GM13976 (cell line): ENCODE data around the gene LOC101059915.
"Not testable (repeated sequence)": the region's sequence is repeated elsewhere in the genome, so short reads cannot be mapped to it uniquely, and the experiment has no call there.

Experiments used
- DNase-seq: peaks from one replicate; pipeline ENCODE4 v3.0.0; 2012; ENCODE audit warnings: low spot score
- in situ Hi-C: fragments of 300-500 bp; cut with MboI; formaldehyde crosslinking; loops from one replicate; pipeline ENCODE4 v1.12.0; 2022; ENCODE audit warnings: low sequenced_read_pairs, mixed read lengths, inconsistent platforms; ENCODE audit not compliant: unreplicated experiment

LOC101059915 gene

DNA sequence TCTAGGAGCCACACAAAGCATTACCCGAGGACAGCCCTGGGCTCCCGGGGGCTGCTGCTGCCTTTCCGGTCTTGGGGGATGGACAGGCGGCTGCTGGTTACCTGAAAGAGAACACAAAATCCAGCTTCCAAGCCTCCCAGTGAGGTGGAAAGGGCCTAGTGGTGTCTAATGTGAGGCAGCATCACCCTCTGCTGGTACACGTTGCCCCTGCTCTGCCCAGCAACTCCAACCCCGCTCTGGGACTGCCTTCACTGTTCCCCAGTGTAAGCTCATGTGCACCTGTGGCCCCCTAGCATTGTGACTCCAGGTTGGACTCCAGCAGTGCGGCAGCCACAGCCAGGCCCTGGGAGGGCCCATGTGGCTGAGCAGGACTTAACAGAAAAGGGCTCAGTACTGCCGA, 48.2 kb downstream of the LOC101059915 start:
- in situ Hi-C loops, DNase-seq: not testable (repeated sequence)

DNA sequence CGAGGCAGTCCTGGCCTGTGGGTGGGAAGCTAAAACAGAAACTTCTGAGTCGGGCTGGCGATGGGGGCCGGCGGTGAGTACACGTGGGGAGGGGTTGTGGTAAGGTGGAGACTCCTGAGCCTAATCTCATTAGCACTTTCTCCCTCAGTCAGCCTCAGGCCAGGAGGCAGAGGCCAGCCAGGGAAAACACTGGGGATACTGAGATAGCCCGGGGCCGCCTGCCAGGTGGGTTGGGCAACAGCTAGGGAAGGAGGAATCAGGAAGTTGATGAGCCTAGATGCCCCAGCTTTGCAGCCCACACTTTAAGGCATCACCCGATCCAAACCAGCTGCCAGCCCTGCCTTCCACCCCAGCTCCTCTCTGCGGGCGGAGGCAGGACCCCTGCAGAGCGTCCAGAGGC, 49.0 kb downstream of the LOC101059915 start:
- in situ Hi-C loops: not testable (repeated sequence)

DNA sequence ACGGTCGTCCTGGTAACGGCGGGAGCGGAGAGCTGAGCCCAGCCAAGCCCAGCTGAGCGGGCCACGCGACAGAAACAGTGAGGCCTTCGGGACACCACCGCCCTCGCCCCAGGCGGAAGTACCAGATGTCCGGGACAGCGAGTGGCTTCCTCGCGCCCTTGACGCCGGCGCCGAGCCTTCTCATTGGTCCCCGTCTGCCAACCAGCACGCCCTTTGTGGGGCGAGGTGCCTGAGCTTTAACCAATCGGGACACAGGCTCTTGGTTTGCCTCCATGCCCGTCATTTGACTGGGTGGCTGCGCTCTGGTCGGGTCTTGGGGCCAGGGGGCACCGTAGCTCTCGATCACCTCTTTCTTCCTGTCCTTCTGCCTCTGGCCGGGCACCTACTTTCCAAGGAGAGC, 50.8 kb downstream of the LOC101059915 start, which contains the start of gene CXorf49:
CXorf49 (minus strand) TSS at position 101 of the 400 bp plus-strand sequence. CDS start 134 bp downstream, outside the sequence.
- in situ Hi-C loops, DNase-seq: not testable (repeated sequence)

More for the DNA sequence above, 49.0 kb downstream of the LOC101059915 start:
- DNase-seq: not testable (repeated sequence)

DNA sequence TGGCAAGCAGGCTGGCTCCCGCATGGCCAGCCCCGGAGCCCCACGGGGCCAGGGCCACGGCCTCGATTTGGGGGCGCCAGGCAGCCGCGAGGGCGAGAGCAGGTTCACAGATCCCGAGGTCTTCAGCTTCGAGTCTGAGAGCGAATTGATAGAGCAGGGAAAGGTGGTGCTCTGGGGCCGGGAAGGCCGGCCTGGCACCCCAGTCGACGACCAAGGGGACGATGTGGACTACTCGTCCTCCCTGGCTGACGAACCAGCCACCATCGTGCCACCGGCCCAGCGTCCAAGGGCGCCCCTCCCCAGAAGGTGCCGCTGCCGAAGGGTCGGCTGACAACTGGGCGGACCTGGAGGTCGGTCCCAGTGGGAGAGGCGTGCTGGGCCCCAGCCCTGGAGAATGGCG, 51.8 kb downstream of the LOC101059915 start:
- DNase-seq, in situ Hi-C loops: not testable (repeated sequence)

DNA sequence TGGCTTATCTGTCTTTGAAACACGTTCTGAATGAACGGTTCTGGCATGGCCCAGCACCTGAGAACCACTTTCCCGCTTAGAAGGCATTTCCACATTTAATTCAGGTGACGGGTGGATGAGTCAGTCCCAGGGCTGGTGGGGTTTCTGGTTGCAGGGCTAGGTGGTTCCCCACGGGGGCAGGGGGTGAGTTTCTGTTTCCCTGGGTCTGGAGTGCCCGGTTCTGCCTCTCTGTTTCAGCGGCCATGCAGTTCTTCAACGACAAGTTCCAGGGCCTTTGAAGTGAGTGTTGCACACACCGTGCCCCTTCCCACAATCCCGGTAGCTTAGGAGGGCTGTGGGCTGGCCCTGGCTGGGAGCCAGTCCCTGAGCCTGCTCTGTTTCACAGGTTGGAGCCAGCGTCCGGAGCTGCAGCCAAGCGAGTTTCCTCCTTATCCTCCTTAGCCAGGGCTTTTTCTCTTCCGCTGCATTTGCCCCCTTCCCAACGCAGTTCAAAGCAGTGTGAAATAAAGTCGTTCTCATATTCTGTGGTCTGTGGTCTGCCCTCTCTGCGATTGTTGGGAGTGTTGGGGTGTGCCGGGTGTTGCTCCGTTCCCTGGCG, 53.0 kb downstream of the LOC101059915 start:
- DNase-seq, in situ Hi-C loops: not testable (repeated sequence)
